Testis (tissue), 3 donors: ENCODE results near the gene PPP1R2. TPM values are rescaled to one million over a fixed set of nuclear protein-coding genes. Genes with fewer than 3 reads are reported as not detected.
"Not testable (repeated sequence)": the region's sequence is repeated elsewhere in the genome, so short reads cannot be mapped to it uniquely, and the experiment has no call there.

Source experiments
- DNase-seq: peaks from one replicate; pipeline ENCODE4 v3.0.0-alpha.2; 2019
- H3K27ac ChIP-seq, 2 donors: fragments of 200-600 bp; sonication (generic); one replicate each; pipeline ENCODE4 v1.5.1; 2019
- H3K27me3 ChIP-seq: fragments of 200-600 bp; sonication (generic); one replicate; pipeline ENCODE4 v1.5.1; 2019
- H3K36me3 ChIP-seq: fragments of 200-600 bp; sonication (generic); one replicate; pipeline ENCODE4 v1.5.1; 2017; ENCODE audit warnings: low read depth; ENCODE audit errors: missing control alignments
- H3K4me1 ChIP-seq: fragments of 200-600 bp; sonication (generic); one replicate; pipeline ENCODE4 v1.5.1; 2019
- H3K4me3 ChIP-seq, 2 donors: fragments of 200-600 bp; sonication (generic); one replicate each; pipeline ENCODE4 v1.5.1; 2017 to 2019
- H3K9me3 ChIP-seq: fragments of 200-600 bp; sonication (generic); one replicate; pipeline ENCODE4 v1.5.1; 2017
- CTCF ChIP-seq, 3 experiments: fragments of 450-650 bp in 2 of 3; fragments of 200-600 bp in 1 of 3; sonication (generic) in 1 of 3; IDR thresholded peaks; one replicate each; pipeline ENCODE4 v1.5.1; 2016 to 2019; ENCODE audit warnings: antibody characterized with exemption in 3 of 3, mild to moderate bottlenecking in 2 of 3, moderate library complexity in 1 of 3
- POLR2A ChIP-seq: fragments of 450-650 bp; IDR thresholded peaks from one replicate; pipeline ENCODE4 v1.6.1; 2017; ENCODE audit warnings: antibody characterized with exemption, mild to moderate bottlenecking, moderate library complexity
- WGBS, 2 donors: methylation state at CpG; one replicate each; pipeline ENCODE4 v1.1.5; 2018; 5-methylcytosine and 5-hydroxymethylcytosine counted together
- intact Hi-C: fragments of 100-400 bp; cut with DNase I; formaldehyde crosslinking; loops from one replicate; pipeline ENCODE4 v1.15.1; 2023; ENCODE audit warnings: low total_unique reads
- polyA plus RNA-seq: library from polyadenylated mRNA; stranded (reverse); fragments of 350-450 nt; fragmentation: Illumina TruSeq; extraction: RNeasy Lipid Tissue Mini Kit (QIAGEN cat#74804); gene quantifications from one replicate; pipeline ENCODE4 v1.2.3, GENCODE V29; 2014; ENCODE audit warnings: low read depth, low replicate concordance; ENCODE audit not compliant: insufficient read depth
- total RNA-seq, 2 donors: library from RNA; depleted of rRNA; stranded (reverse); fragments of >200 nt; gene quantifications; one replicate each; pipeline ENCODE4 v1.2.3, GENCODE V29; 2016

Gene PPP1R2
- total and polyA plus RNA-seq, 3 donors from 2014 or later = 109 to 132 (median 129) TPM

- Histone ChIP-seq H3K36me3 (no peaks in the 10 kb centered on the region), H3K4me1 (no peaks in the 10 kb centered on the region), H3K27ac (no peak overlapping the region), H3K9me3 (no peaks in the 10 kb centered on the region), H3K27me3 (no peaks in the 10 kb centered on the region), H3K4me3 (no peak overlapping the region)
- DNase-seq = no peak
- intact Hi-C loops = no loop called here
- no peak for TF ChIP-seq CTCF (IDR thresholded peaks at IDR 0.05)
- TF ChIP-seq POLR2A = no peak
- WGBS, 2 donors = 82 to 92% methylated on average over 6 of the region's 6 CpGs
These were observed 32.0 kb downstream of the PPP1R2 start for GRCh38 chr3:195511136-195511535.

GRCh38 chr3:195508185-195508584 lies 34.9 kb downstream of the PPP1R2 start:
- intact Hi-C loops = no loop called here
- Histone ChIP-seq H3K36me3 (no peaks in the 10 kb centered on the region), H3K27ac (no peak overlapping the region), H3K4me1 (no peaks in the 10 kb centered on the region), H3K27me3 (no peaks in the 10 kb centered on the region), H3K9me3 (no peaks in the 10 kb centered on the region), H3K4me3 (no peak overlapping the region)
- WGBS, 2 donors = 61 to 78% methylated on average over 1 of the region's 1 CpG
- no peak for DNase-seq
- no peak for TF ChIP-seq CTCF (IDR thresholded peaks at IDR 0.05)
- no peak for TF ChIP-seq POLR2A

- no peak overlapping the region for H3K27ac ChIP-seq
- no peaks in the 10 kb centered on the region for H3K36me3 ChIP-seq
- TF ChIP-seq CTCF (IDR thresholded peaks at IDR 0.05) (no peak), POLR2A (no peak)
- peaks cover 3% of the 10 kb centered on the region for H3K4me1 ChIP-seq
- DNase-seq = no peak
- H3K27me3 ChIP-seq = no peaks in the 10 kb centered on the region
- H3K4me3 ChIP-seq = no peak overlapping the region
- no peaks in the 10 kb centered on the region for H3K9me3 ChIP-seq
- intact Hi-C loops = no loop called here
- 91 to 92% methylated on average over 3 of the region's 3 CpGs for WGBS, 2 donors
These were observed 67.5 kb downstream of the PPP1R2 start for GRCh38 chr3:195475614-195476013.

- WGBS, 2 donors = 46 to 84% methylated on average over 6 to 8 of the region's 8 CpGs
- H3K9me3 ChIP-seq, H3K27ac ChIP-seq, intact Hi-C loops, H3K4me3 ChIP-seq, H3K4me1 ChIP-seq, DNase-seq, H3K36me3 ChIP-seq, H3K27me3 ChIP-seq: not testable (repeated sequence)
These were observed 68.0 kb downstream of the PPP1R2 start for GRCh38 chr3:195475116-195475515.

- Histone ChIP-seq H3K27ac (no peak overlapping the region), H3K36me3 (no peaks in the 10 kb centered on the region), H3K4me1 (peaks cover 3% of the 10 kb centered on the region), H3K9me3 (no peaks in the 10 kb centered on the region), H3K4me3 (no peak overlapping the region), H3K27me3 (no peaks in the 10 kb centered on the region)
- intact Hi-C loops = no loop called here
- TF ChIP-seq POLR2A (no peak), CTCF (IDR thresholded peaks at IDR 0.05) (no peak)
- DNase-seq = no peak
- WGBS, 2 donors = 91 to 94% methylated on average over 4 of the region's 4 CpGs
These were observed 74.3 kb downstream of the PPP1R2 start for GRCh38 chr3:195468841-195469240.
